ELF-1 (cell line): Measurements from ENCODE around the gene LRRC42.

Source experiments
- DNase-seq: peaks from one replicate; pipeline ENCODE4 v3.0.0-alpha.2; 2016; ENCODE audit warnings: low read depth, low spot score

The LRRC42 gene

DNA sequence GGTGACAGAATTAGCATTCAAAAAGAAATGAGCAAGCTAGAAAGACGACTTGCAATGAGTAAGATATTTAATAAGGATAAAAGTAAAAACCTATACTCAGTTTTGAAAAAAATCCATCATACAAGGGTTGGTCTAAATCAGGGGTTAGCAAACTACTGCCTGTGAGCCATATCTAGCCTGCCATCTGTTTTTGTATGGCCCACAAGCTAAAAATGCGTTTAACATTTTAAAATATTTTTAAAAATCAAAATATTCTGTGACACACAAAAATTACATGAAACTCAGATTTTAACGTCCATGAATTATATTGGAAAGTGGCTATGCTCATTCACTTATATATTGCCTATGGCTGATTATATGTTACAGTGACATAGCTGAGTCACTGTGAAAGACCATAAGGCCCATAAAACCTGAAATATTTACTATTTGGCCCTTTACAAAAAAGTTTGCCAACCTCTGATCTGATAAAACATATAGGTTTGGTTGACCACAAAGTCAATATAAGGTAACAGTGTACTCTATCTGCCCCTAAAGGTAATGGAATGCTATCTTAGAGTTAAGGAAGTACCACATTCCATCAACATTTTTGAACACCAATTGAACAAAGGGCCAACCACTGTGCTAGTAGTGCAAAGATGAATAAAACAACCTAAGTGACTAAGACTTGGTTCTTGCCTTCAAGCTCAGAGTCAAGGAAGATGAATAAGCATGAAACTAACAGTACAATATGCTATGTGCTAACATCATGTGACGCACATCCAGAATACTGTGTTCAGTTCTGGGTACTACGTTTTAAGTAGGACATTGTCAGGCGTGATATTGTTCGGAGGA, 3.8 kb upstream of the LRRC42 start:
- DNase-seq: no peak

DNA sequence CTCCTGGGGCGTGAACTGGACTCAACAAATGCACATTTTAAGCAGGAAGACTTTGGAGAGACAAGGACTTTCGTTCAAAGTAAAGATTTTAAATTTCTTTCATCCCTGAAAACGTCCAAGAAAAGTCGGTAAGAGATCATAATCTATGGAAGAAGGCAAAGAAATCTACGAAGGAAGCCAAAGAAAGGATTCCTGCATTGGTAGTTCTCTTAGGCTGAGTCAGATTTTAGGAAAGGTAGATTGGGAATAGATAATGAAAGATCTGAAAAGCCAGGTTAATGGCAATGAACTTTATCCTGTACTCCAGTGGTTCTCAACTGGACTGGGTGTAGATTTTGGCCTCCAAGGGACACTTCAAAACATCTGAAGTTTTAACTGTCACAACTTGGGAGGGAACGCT, 3.1 kb upstream of the LRRC42 start:
- DNase-seq: no peak

DNA sequence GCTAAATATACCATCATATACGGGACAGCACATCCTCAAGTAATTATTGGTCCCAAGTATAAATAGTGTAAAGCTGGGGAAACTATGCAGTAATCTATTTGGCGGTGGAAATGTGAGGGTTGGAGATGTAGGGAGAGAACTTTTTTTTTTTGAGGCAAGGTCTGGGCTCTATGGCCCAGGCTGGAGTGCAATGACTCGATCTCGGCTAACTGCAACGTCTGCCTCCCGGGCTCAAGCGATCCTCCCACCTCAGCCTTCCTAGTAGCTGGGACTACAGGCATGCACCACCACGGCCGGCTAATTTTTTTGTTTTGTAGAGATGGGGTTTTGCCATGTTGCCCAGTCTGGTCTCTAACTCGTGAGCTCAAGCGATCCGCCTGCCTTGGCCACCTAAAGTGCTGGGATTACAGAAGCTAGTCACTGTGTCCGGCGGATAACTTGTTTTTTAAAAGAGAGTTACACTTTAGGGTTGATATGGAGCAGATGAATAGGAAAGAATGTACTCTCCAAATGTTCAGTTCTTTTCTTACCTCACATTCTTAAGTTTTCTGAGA, 2.6 kb upstream of the LRRC42 start:
- no peak for DNase-seq

DNA sequence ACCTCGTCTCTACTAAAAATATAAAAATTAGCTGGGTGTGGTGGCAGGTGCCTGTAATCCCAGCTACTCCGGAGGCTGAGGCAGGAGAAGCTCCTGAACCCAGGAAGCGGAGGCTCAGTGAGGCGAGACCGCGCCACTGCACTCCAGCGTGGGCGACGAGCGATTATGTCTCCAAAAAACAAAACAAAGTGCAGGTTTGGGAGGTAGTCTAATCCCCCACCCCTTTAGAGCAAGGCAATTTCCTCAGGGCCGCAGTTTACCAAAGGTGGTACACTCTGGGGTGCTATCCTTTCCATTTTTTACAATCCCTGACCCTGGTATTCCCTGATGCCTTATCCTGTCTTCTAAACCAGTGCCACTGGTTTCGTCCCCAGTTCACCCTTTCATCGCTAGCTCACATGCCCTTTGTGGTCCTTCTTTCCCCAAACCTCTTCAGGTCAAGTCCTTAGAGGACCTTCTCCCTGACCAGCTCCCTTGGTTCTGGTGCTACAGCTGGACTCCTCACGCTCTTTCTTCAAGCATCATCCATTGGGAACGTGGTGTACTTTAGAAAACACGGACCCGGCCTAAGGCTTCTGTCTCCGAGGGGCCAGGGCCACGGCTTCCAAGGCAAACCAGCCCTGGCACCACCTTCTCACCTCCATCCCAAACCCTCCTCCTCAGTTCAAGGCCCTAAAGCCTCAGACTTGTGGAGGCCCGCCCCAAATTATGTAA, 1.5 kb upstream of the LRRC42 start:
- DNase-seq: peak; percentile 41

DNA sequence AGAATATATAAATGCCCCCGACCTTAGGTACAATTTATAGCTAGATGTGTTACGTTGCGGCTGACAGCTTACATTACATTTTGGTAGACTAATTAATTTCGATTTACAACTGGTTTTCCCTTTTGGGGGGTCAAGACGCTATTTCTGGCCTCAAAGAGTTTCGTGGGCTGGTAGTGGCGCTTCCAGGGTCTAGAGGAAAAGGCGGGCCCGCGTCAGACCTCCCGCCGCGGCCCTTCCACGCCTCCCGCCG, 1.0 kb upstream of the LRRC42 start:
- DNase-seq: no peak

DNA sequence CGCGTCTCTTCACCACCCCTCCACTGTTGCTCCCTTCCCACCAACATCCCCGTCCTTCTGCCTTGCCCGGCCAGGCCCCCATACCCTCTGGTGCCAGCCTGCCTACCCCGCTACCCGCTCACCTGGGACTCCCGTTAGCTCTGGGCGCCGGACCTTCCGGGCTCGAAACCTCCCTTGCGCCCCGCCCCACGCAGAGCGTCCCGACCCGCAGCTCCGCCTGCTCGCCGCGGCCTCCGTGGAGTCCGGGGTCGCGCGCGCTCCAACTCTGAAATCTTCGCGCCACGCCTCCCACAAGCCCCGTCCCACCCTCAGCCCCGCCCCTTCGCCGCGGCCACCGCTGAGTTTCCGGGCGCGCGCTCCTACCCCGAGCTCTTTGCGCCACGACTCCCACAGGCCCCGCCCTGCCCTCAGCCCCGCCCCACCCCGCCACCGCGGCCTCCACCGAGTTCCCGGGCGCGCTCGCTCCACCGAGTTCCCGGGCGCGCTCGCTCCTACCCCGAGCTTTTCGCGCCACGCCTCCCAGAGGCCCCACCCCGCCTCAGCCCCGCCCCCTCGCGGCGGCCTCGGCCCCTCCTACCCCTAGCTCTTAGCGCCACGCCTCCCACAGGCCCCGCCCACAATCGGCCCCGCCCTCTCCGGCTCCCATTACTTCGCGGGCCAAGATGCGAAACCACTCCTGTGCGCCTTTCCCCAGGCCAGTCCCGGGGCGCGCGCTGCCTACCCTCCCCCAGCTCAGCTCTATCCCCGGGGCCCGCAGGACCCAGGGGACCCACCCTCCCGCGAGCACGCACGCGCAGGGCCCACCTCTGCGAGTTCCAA, 508 bp upstream of the LRRC42 start, which contains the start of gene IFT25:
Gene IFT25, minus strand, starts transcription at position 267 of the 819 bp plus-strand sequence. CDS start 5,617 bp downstream, outside the sequence.
- peak; percentile 90 for DNase-seq

DNA sequence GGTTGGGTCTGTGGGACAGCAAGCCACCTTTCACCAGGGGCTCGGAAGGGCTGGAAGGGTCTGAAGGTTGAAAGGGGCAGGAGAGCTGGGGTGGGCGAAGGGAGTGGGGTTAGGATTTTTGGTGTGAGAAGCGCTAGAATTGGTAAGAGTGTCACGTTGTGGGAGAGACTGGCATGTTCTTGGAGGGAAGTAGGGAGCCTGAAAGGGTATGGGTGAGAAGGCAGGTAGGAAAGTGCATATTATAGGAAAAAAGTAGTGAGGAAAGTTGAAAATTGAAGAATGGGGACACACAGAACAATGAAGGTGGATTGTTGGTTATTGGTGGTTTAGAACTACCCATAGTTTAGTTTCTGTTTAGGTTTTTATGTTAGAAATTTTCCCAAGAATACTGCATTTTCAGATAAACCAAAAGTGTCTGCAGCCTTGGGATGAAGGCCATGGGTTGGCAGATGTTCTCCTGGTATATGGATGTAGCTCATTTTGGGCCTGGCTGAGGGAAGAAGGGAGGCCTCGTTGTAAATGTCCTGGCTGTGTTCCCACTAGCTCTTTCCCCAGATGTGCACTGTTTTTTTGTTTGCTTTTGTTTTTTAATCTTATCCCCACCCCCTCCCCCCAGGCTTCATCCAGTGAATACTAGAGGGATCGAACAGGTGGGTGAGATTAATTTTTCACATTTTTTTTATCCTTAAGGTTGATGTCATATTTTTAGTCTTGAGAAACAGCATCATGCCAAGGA, 1.2 kb downstream of the LRRC42 start:
- no peak for DNase-seq

DNA sequence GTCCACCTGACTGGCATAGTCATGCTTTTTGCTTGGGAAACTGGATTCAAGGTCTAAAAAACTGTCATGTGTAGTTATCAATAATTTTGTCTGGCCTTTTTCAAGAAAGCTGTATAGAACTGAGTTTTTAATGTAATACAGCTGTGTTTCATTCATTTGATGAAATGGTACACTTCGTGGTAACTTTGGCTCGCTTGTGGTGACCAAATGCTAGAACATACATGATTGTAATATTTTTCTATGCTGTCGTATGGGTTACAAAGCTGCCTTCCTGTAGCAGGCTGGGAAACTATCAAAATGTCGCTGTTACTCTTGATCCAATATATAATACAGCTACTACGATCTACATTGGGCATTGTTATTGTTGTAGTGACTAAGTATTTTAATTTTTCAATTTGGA, 2.1 kb downstream of the LRRC42 start:
- DNase-seq: no peak

DNA sequence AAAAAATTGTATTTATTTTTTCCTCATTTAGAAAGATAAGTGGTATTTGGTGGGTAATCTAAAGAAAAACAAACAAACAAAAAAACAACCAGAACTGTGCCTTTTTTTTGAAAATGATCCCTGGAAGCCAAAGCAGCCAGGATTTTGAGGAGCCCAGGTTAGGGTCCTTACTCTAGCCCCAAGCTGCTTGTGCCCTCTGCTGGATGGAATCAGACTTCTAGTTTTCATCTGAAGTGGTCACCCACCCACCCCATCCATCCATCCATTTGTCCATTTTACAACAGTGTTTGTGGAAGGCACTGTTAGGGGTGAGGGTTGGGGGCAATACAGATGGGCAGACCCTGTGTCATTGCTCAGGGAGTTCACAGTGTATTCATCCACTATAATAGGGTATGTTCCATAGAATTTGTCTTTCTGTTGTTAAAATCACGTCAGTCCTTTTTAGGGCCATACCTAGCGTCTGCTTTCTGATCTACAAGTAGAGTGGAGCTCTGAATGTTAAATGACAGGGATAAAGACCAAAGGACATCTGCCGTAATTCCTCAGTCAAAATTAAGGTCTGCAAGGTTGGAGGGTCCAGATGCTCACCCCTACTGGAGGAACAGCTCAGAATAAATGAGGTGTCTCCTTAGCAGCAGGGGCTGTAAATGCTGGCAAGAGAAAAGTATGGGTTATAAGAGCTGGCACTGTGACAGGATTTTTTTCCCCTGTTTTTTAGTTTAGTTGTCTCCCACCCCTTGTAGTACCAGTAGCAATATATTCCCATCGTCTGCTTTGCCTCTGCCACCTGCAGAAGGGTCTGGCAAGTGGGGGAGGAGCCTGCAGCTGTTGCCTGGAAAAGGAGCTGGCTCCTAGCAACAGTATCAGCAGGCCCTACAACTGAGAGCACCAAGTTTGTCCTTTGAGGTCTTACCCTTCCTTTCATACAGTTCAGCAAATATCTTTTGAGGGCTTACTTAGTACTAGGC, 3.2 kb downstream of the LRRC42 start:
- DNase-seq: peak; percentile 56

DNA sequence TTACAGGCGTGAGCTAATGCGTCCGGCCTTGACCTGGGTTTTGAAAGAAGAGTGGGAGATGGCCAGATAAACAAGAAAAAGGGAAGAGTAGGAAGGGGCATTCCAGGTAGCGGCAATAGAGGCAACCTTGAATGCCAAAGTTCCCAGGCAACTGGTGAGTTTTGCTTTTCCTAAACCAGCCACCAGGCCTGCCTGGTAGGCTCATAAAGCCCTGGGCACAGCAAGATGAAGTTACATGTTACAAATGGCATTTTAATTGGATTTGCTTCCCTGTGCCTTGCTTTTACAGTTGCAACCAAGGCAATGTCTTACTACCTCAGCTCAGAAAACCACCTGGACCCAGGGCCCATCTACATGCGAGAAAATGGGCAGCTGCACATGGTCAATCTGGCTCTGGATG, 5.5 kb downstream of the LRRC42 start:
- DNase-seq: no peak

DNA sequence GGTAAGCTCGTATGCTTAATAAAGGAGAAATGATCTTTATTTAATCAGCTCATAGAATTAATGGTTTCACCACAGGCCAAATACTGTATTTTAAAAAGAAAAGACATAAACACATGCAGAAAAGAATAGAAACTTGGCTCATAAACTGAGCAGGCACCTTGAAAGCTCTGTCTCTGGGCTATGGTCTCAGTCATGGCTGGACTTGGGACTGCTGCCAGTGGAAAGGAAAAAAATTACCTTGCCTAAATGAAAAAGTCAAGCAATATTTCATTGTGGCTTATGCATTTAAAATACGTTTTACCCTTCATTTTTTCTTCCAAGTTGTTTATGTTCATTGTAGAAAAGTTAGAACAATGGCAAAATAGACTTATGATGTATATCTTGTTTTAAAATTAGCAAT, 8.0 kb downstream of the LRRC42 start:
- no peak for DNase-seq

DNA sequence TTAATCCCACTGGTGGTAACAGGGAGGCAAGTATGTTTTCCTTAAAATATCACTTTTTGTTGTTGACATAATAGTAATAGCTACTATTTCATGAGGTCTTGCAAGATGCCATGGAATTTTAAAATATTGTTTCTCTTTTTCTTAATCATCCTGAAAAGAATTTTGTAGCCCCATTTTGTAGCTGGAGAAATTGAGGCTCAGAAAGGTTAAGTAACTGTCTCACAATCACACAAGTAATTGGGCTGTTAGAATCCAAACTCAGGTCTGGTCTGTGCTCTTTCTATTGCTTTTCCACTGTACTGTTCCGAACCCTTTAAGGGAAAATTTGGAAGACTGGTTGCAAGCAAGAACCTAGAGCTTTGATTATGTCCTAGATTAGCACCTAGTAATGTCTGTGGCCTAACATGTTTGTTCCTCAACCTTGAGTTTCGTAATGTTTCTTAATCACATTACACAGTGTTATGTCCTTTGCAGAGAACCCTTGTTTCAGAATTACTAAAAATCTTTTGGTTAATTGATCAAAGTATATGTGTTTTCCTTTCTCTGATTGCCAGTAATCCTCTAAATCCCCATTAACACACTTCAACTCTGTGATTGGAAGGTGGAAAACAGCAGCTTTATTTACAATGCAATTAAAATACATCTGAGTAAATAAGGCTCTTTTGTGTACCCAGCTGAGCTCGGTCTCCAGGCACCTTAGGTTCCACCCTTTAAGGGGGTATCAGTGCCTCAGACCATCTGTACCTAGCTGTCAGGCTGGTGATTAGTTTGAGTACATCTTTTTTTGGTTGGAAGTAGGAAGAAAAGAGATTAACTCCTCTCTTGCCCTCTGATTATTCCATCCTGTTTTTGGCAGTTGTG, 10.4 kb downstream of the LRRC42 start:
- DNase-seq: no peak

DNA sequence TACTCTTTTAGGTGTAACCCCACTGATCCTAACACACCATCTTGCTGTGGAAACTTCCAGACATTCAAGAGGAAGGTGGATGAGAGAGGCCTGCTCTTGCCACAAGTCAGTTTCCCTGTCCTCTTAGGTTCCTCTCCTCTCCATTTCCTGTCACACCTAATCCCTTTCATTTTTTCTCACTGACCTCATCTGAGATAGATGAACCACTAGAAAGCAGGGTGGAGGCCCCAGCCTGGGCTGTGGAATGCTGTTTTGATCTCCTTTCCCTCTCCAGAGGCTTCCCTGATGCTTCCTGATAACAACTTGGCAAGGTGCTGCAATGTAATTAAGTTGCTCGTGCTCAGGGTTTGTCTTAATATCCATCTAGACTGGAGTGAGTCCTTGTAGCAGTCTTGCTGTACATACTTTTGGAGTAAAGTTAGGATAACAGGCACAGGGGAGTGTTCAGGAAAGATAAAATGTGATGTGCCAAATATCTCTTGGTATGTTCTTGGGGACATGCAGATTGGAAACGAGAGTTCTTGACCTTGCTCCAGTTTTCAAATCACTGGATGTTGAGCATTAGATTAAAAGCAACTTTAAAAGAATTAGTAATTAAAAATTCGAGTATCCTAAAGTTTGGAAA, 11.2 kb downstream of the LRRC42 start:
- peak; percentile 78 for DNase-seq

DNA sequence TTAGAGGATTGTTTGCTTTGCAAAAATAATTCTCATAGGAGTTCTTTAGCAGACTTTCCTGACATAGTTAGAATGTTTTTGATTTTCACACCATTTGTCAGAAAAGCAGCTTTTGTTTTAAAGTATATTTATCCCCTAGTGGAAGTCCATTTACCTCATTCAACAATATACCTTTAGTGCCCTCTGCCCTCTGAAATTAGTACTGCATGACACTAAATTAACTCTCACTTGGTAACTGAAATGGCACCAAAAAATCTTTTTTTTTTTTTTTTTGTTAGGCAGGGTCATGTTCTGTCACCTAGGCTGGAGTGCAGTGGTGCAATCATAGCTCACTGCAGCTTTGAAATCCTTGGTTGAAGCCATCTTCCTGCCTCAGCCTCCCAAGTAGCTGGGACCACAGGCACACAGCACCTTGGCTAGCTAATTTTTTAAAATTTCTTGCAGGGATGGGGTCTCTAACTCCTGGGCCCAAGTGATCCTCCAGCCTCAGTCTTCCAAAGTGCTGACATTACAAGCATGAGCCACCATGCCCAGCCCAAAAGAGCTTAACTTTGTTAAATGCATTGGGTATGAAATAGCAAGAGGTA, 13.6 kb downstream of the LRRC42 start:
- no peak for DNase-seq

DNA sequence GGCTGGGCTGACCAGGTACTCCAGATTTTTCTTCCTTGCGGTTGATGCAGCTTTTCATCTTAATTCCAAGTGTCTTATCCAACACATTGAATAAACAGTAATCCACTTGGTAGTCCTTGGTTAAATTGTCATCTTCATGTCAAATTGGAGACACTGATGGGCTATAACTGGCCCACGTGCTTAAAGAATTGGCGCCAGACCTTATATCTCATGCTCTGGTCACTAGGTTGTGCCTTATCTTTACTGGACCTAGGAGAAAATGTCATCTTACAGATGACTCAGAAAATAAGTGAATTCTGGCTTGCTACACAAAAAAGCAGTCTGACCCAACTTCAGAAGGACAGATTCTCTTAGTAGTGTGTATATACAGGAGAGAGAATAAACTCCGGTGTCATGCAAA, 16.2 kb downstream of the LRRC42 start:
- DNase-seq: no peak

DNA sequence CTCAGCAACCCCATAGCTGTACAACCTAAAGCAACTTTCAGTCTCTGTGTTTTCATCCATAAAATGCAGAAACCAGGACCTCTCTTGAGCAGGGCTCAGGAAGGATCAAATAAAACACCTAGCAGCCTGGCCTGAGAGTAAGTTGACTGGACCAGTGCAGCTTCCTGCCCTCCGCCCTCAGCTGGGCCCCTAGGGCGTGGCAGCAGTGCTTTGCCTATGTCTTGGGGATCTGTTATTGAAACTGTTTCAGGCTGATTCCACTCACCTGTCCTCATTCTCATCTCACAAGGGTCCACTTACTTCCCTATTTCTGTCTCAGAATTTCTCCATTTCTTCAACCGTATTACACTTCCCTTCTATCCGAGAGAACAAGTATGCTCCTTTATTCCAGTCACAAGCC, 17.3 kb downstream of the LRRC42 start:
- no peak for DNase-seq

DNA sequence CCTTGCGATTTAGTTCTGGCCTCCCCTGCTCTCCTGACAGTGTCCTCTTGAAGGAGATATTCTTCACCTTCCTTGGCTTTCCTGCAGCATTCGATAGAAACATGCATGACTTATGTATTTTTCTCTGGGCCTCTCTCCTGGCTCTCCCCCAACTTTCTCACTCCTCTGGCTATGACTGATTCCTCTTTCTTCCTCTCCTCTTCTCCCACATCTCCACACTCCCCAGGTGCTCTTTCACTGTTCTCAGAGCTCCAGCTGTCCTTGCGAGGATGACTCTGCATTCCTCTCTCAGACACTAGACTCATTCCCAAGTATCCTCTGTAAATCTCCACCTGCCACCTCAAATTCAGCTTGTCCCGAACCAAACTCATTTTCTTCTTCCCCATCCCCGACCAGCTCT, 18.0 kb downstream of the LRRC42 start:
- no peak for DNase-seq

DNA sequence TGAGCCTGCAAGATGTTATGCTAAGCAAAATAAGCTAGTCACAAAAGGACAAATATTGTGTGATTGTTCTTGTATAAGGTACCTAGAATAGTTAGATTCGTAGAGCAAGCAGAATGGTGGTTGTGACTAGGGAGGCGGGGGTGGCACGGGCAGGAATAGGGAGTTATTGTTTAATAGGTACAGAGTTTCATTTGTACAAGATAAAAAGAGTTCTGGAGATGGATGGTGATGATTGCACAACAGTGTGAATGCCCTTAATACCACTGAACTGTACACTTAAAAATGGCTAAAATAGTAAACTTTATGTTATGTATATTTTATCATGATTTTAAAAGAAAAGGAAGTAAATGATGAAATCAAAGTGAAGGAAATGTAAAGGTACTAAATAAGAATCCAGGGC, 20.6 kb downstream of the LRRC42 start:
- DNase-seq: no peak
